CD4-positive, alpha-beta T cell (primary cell): Measurements from ENCODE around the gene CD200R1L. TPM values are rescaled to one million over a fixed set of nuclear protein-coding genes. Genes with fewer than 3 reads are reported as not detected.

ENCODE experiments used
- ATAC-seq: fragments of 200-7000 bp; cut with Tn5 transposase; one replicate; pipeline ENCODE4 v1.10.0; 2022; ENCODE audit warnings: mild to moderate bottlenecking; ENCODE audit not compliant: poor library complexity
- CTCF ChIA-PET: fragments of 350-600 bp; sonication (Branson Sonifier 250); formaldehyde crosslinking; loops from one replicate; lab custom pipeline; 2021; ENCODE audit warnings: antibody characterized with exemption, inconsistent platforms; lab: Charles Lee
- POLR2A ChIA-PET: fragments of 350-600 bp; sonication (Branson Sonifier 250); formaldehyde crosslinking; loops from one replicate; lab custom pipeline; 2021; ENCODE audit warnings: antibody characterized with exemption, inconsistent platforms; lab: Charles Lee
- DNase-seq, 14 experiments: peaks; one replicate each; pipeline ENCODE4 v3.0.0-alpha.2; 2013 to 2020; ENCODE audit warnings: mixed read lengths in 2 of 14
- H3K27ac ChIP-seq, 2 donors: one replicate each; pipeline versions ENCODE4 v1.5.1 to v1.7.0; 2013; ENCODE audit warnings: low read length in 2 of 2, low read depth in 1 of 2, mild to moderate bottlenecking in 1 of 2
- H3K27me3 ChIP-seq, 2 experiments: 1 replicate in 1 of 2; 2 replicates in 1 of 2; pipeline versions ENCODE4 v1.6.1 to v1.7.0; 2013; ENCODE audit warnings: low read length in 2 of 2, control low read depth in 1 of 2, mild to moderate bottlenecking in 1 of 2, moderate library complexity in 1 of 2; ENCODE audit not compliant: insufficient read depth in 2 of 2, control insufficient read depth in 1 of 2
- H3K36me3 ChIP-seq: one replicate; pipeline ENCODE4 v1.6.1; 2013; ENCODE audit warnings: low read length, control low read depth; ENCODE audit not compliant: insufficient read depth
- H3K4me1 ChIP-seq: one replicate; pipeline ENCODE4 v1.6.1; 2013; ENCODE audit warnings: low read length, control low read depth; ENCODE audit not compliant: insufficient read depth
- H3K4me3 ChIP-seq: one replicate; pipeline ENCODE4 v1.5.1; 2013; ENCODE audit warnings: mild to moderate bottlenecking, low read length, moderate library complexity
- H3K9me3 ChIP-seq, 2 experiments: 1 replicate in 1 of 2; 2 replicates in 1 of 2; pipeline versions ENCODE4 v1.6.1 to v1.7.0; 2013; ENCODE audit warnings: low read length in 2 of 2, mild to moderate bottlenecking in 2 of 2, control low read depth in 1 of 2, moderate library complexity in 1 of 2; ENCODE audit not compliant: control insufficient read depth in 1 of 2, insufficient read depth in 1 of 2
- H3K27ac Mint-ChIP-seq: one replicate; pipeline ENCODE4 v1.8.0; 2020; ENCODE audit warnings: mixed read lengths
- H3K27me3 Mint-ChIP-seq: one replicate; pipeline ENCODE4 v1.8.0; 2021; ENCODE audit warnings: mixed read lengths
- H3K36me3 Mint-ChIP-seq: one replicate; pipeline ENCODE4 v1.8.0; 2021; ENCODE audit warnings: low read depth, mixed read lengths
- H3K4me1 Mint-ChIP-seq: one replicate; pipeline ENCODE4 v1.8.0; 2021; ENCODE audit warnings: low read depth, mixed read lengths
- H3K4me3 Mint-ChIP-seq: one replicate; pipeline ENCODE4 v1.8.0; 2020; ENCODE audit warnings: mild to moderate bottlenecking, mixed read lengths
- H3K9me3 Mint-ChIP-seq: one replicate; pipeline ENCODE4 v1.8.0; 2020; ENCODE audit warnings: mixed read lengths
- intact Hi-C, 2 experiments: fragments of 100-400 bp; cut with DNase I in 1 of 2; cut with micrococcal nuclease in 1 of 2; formaldehyde crosslinking; loops; one replicate each; pipeline versions ENCODE4 v1.15.1 to v1.9.0; 2023 to 2025; cut with DNase I, micrococcal nuclease
- total RNA-seq, 174 experiments: library from RNA in 2 of 174; stranded (reverse) in 2 of 174; gene quantifications; one replicate each; pipeline ENCODE4 v1.2.3 and lab custom pipeline; 2021 to 2026
- TF ChIP-seq, protein P1 (sequence below): fragments of 200-600 bp; IDR thresholded peaks from one replicate; pipeline ENCODE4 v1.8.0; 2022; ENCODE audit warnings: antibody characterized with exemption, mild to moderate bottlenecking

CD200R1L gene
- total RNA-seq, 2 experiments from 2014 or later: 0.17 TPM; not detected in 1

DNA sequence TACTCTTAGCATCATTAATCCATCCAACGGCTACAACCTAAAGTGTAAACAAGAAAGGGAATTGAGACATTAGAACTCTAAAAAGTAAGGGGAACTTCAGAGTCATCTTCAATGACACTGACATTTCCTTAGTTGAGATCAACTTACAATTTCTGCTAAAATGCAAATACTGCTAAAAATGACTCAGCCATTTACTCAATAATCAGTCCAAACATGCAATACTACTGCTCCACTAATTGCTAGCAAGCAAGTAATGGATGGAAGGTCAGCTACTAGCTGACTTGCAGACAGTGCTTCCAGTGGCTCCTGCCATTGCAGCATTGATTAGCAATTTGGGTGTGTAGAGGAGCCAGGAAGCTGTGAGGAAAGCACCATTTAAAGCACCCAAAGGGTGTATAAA lies 28.4 kb downstream of the CD200R1L start:
- H3K4me3 Mint-ChIP-seq: no peak overlapping the region
- Histone ChIP-seq H3K9me3 (no peaks in the 10 kb centered on the region), H3K27me3 (no peaks in the 10 kb centered on the region), H3K4me1 (peaks cover 5% of the 10 kb centered on the region), H3K36me3 (no peaks in the 10 kb centered on the region), H3K4me3 (no peak overlapping the region), H3K27ac (no peak overlapping the region)
- ChIA-PET CTCF (no interaction called here), POLR2A (no interaction called here)
- peaks cover 13% of the 10 kb centered on the region for H3K4me1 Mint-ChIP-seq
- TF ChIP-seq, protein P1, sequence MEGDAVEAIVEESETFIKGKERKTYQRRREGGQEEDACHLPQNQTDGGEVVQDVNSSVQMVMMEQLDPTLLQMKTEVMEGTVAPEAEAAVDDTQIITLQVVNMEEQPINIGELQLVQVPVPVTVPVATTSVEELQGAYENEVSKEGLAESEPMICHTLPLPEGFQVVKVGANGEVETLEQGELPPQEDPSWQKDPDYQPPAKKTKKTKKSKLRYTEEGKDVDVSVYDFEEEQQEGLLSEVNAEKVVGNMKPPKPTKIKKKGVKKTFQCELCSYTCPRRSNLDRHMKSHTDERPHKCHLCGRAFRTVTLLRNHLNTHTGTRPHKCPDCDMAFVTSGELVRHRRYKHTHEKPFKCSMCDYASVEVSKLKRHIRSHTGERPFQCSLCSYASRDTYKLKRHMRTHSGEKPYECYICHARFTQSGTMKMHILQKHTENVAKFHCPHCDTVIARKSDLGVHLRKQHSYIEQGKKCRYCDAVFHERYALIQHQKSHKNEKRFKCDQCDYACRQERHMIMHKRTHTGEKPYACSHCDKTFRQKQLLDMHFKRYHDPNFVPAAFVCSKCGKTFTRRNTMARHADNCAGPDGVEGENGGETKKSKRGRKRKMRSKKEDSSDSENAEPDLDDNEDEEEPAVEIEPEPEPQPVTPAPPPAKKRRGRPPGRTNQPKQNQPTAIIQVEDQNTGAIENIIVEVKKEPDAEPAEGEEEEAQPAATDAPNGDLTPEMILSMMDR: no peak
- H3K27ac Mint-ChIP-seq: no peak overlapping the region
- H3K9me3 Mint-ChIP-seq: peaks cover 2% of the 10 kb centered on the region
- DNase-seq: peak in 2 of 14 experiments; percentile 22 to 47
- no peaks in the 10 kb centered on the region for H3K36me3 Mint-ChIP-seq
- no peak for ATAC-seq
- no peaks in the 10 kb centered on the region for H3K27me3 Mint-ChIP-seq
- intact Hi-C loops: no loop called here

DNA sequence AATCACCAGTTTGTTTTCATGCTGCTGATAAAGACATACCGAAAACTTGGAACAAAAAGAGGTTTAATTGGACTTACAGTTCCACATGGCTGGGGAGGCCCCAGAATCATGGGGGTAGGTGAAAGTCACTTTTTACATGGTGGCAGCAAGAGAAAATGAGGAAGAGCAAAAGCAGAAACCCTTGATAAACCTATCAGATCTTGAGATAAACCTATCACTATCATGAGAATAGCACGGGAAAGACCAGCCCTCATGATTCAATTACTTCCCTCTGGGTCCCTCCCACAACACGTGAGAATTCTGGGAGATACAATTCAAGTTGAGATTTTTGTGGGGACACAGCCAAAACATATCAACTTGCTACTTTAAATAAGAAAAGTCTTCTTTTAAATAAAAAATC lies 28.9 kb downstream of the CD200R1L start:
- H3K27ac ChIP-seq: no peak overlapping the region
- peaks cover 2% of the 10 kb centered on the region for H3K9me3 Mint-ChIP-seq
- no peaks in the 10 kb centered on the region for H3K27me3 ChIP-seq
- no peaks in the 10 kb centered on the region for H3K9me3 ChIP-seq
- no peak overlapping the region for H3K4me3 Mint-ChIP-seq
- CTCF ChIA-PET: no interaction called here
- TF ChIP-seq, protein P1: no peak
- POLR2A ChIA-PET: no interaction called here
- H3K36me3 Mint-ChIP-seq: no peaks in the 10 kb centered on the region
- intact Hi-C loops: no loop called here
- no peak overlapping the region for H3K27ac Mint-ChIP-seq
- H3K4me1 Mint-ChIP-seq: peaks cover 17% of the 10 kb centered on the region
- ATAC-seq (no peak), DNase-seq (peak in 2 of 14 experiments; percentile 7 to 12)
- H3K27me3 Mint-ChIP-seq: no peaks in the 10 kb centered on the region
- no peaks in the 10 kb centered on the region for H3K36me3 ChIP-seq
- no peak overlapping the region for H3K4me3 ChIP-seq
- peaks cover 5% of the 10 kb centered on the region for H3K4me1 ChIP-seq

- H3K27me3 Mint-ChIP-seq: no peaks in the 10 kb centered on the region
- H3K27ac Mint-ChIP-seq: no peak overlapping the region
- H3K4me1 Mint-ChIP-seq: peaks cover 20% of the 10 kb centered on the region
- no peak for ATAC-seq
- no peak overlapping the region for H3K27ac ChIP-seq
- H3K4me1 ChIP-seq: peaks cover 5% of the 10 kb centered on the region
- H3K36me3 Mint-ChIP-seq: no peaks in the 10 kb centered on the region
- ChIA-PET POLR2A (no interaction called here), CTCF (no interaction called here)
- H3K4me3 ChIP-seq: no peak overlapping the region
- DNase-seq: no peak
- TF ChIP-seq, protein P1: no peak
- H3K36me3 ChIP-seq: no peaks in the 10 kb centered on the region
- H3K27me3 ChIP-seq: no peaks in the 10 kb centered on the region
- H3K4me3 Mint-ChIP-seq: no peak overlapping the region
- H3K9me3 Mint-ChIP-seq: peaks cover 2% of the 10 kb centered on the region
- H3K9me3 ChIP-seq: no peaks in the 10 kb centered on the region
- intact Hi-C loops: no loop called here
These were observed 29.4 kb downstream of the CD200R1L start for GRCh38 chr3:112817271-112817670.
